H9 (cell line): ENCODE data around the gene ATP8A1. TPM values are rescaled to one million over a fixed set of nuclear protein-coding genes. Genes with fewer than 3 reads are reported as not detected.
A peak's percentile ranks its signal among the peaks of the same experiment; 100 is the strongest.

Experiments used
- DNase-seq: peaks from one replicate; pipeline ENCODE4 v3.0.0-alpha.2; 2017
- H2AFZ ChIP-seq: one replicate; pipeline ENCODE4 v1.6.1; 2013; ENCODE audit warnings: mild to moderate bottlenecking, low read length, control low read depth, moderate library complexity
- H2AK5ac ChIP-seq: 2 replicates; pipeline ENCODE4 v1.6.1; 2013; ENCODE audit warnings: low read length, control low read depth, mixed read lengths; ENCODE audit not compliant: insufficient read length
- H2BK120ac ChIP-seq: one replicate; pipeline ENCODE4 v1.6.1; 2013; ENCODE audit warnings: low read depth, mild to moderate bottlenecking, low read length, control low read depth, inconsistent platforms; ENCODE audit not compliant: poor library complexity, severe bottlenecking
- H2BK12ac ChIP-seq: 2 replicates; pipeline ENCODE4 v1.6.1; 2013; ENCODE audit warnings: low read length, control low read depth, mixed read lengths, low read depth; ENCODE audit not compliant: insufficient read length
- H2BK15ac ChIP-seq: 2 replicates; pipeline ENCODE4 v1.6.1; 2013; ENCODE audit warnings: low read depth, low read length, control low read depth
- H2BK20ac ChIP-seq: one replicate; pipeline ENCODE4 v1.6.1; 2013; ENCODE audit warnings: low read depth, mild to moderate bottlenecking, low read length, control low read depth, inconsistent platforms; ENCODE audit not compliant: poor library complexity, severe bottlenecking
- H2BK5ac ChIP-seq: 2 replicates; pipeline ENCODE4 v1.6.1; 2013; ENCODE audit warnings: low read length, control low read depth, mixed read lengths; ENCODE audit not compliant: insufficient read length
- H3K14ac ChIP-seq: 2 replicates; pipeline ENCODE4 v1.6.1; 2013; ENCODE audit warnings: low read length, control low read depth; ENCODE audit not compliant: insufficient read depth
- H3K18ac ChIP-seq: 2 replicates; pipeline ENCODE4 v1.6.1; 2013; ENCODE audit warnings: low read depth, mild to moderate bottlenecking, mixed read lengths, low read length, control low read depth; ENCODE audit not compliant: insufficient read length
- H3K23ac ChIP-seq: 2 replicates; pipeline ENCODE4 v1.6.1; 2013; ENCODE audit warnings: low read length, control low read depth, mixed read lengths, low read depth; ENCODE audit not compliant: insufficient read length
- H3K23me2 ChIP-seq: 2 replicates; pipeline ENCODE4 v1.6.1; 2013; ENCODE audit warnings: low read depth, mild to moderate bottlenecking, mixed read lengths, low read length, control low read depth; ENCODE audit not compliant: insufficient read length, poor library complexity, severe bottlenecking
- H3K27ac ChIP-seq: 2 replicates; pipeline ENCODE4 v1.5.1; 2013; ENCODE audit warnings: low read length, control low read depth, mixed read lengths, low read depth; ENCODE audit not compliant: insufficient read length
- H3K27me3 ChIP-seq: 2 replicates; pipeline ENCODE4 v1.6.1; 2013; ENCODE audit warnings: low read length, control low read depth, inconsistent platforms; ENCODE audit not compliant: insufficient read depth
- H3K4ac ChIP-seq: 2 replicates; pipeline ENCODE4 v1.6.1; 2013; ENCODE audit warnings: low read depth, mild to moderate bottlenecking, control low read depth, inconsistent platforms, low read length, moderate library complexity
- H3K4me1 ChIP-seq: 2 replicates; pipeline ENCODE4 v1.6.1; 2013; ENCODE audit warnings: low read length, control low read depth, inconsistent platforms; ENCODE audit not compliant: insufficient read depth
- H3K4me2 ChIP-seq: 2 replicates; pipeline ENCODE4 v1.6.1; 2013; ENCODE audit warnings: low read length, control low read depth, mixed read lengths; ENCODE audit not compliant: insufficient read length, insufficient read depth
- H3K56ac ChIP-seq: 2 replicates; pipeline ENCODE4 v1.6.1; 2013; ENCODE audit warnings: low read depth, mild to moderate bottlenecking, mixed read lengths, low read length, control low read depth; ENCODE audit not compliant: insufficient read length
- H3K79me1 ChIP-seq: 2 replicates; pipeline ENCODE4 v1.6.1; 2013; ENCODE audit warnings: low read depth, mild to moderate bottlenecking, moderate library complexity, low read length, control low read depth, inconsistent platforms; ENCODE audit not compliant: insufficient read depth, poor library complexity, severe bottlenecking
- H3K79me2 ChIP-seq: 2 replicates; pipeline ENCODE4 v1.6.1; 2013; ENCODE audit warnings: low read length, control low read depth, inconsistent platforms; ENCODE audit not compliant: insufficient read depth
- H3K9ac ChIP-seq: 2 replicates; pipeline ENCODE4 v1.6.1; 2013; ENCODE audit warnings: low read length, control low read depth, mixed read lengths; ENCODE audit not compliant: insufficient read length; ENCODE audit errors: extremely low read depth
- H3K9me3 ChIP-seq: one replicate; pipeline ENCODE4 v1.6.1; 2013; ENCODE audit warnings: low read depth, low read length, inconsistent platforms; ENCODE audit not compliant: control insufficient read depth
- H3T11ph ChIP-seq: one replicate; pipeline ENCODE4 v1.6.1; 2013; ENCODE audit warnings: mild to moderate bottlenecking, low read length, control low read depth, inconsistent platforms
- H4K20me1 ChIP-seq: one replicate; pipeline ENCODE4 v1.6.1; 2013; ENCODE audit not compliant: control insufficient read depth, insufficient read length, insufficient read depth
- H4K5ac ChIP-seq: 2 replicates; pipeline ENCODE4 v1.6.1; 2013; ENCODE audit warnings: low read depth, mild to moderate bottlenecking, mixed read lengths, low read length, control low read depth; ENCODE audit not compliant: insufficient read length
- H4K8ac ChIP-seq: replicated peaks from 2 replicates; pipeline ENCODE4 v1.6.1; 2013; ENCODE audit warnings: low read length, control low read depth, mixed read lengths, low read depth; ENCODE audit not compliant: insufficient read length
- H4K91ac ChIP-seq: 2 replicates; pipeline ENCODE4 v1.6.1; 2013; ENCODE audit warnings: low read depth, mild to moderate bottlenecking, moderate library complexity, mixed read lengths, low read length, control low read depth; ENCODE audit not compliant: insufficient read length
- H3K27ac Mint-ChIP-seq, 3 experiments: 2 replicates in 2 of 3; 3 replicates in 1 of 3; pipeline ENCODE4 v1.8.0; 2020 to 2021; ENCODE audit warnings: mixed read lengths in 3 of 3, mild to moderate bottlenecking in 1 of 3, moderate library complexity in 1 of 3
- H3K27me3 Mint-ChIP-seq: 2 replicates; pipeline ENCODE4 v1.8.0; 2021; ENCODE audit warnings: low read depth, mild to moderate bottlenecking, moderate library complexity, mixed read lengths
- H3K36me3 Mint-ChIP-seq, 3 experiments: 2 replicates in 2 of 3; 3 replicates in 1 of 3; pipeline ENCODE4 v1.8.0; 2020 to 2021; ENCODE audit warnings: low read depth in 3 of 3, mixed read lengths in 3 of 3; ENCODE audit not compliant: insufficient read depth in 1 of 3
- H3K4me1 Mint-ChIP-seq, 2 experiments: 2 replicates each; pipeline ENCODE4 v1.8.0; 2020; ENCODE audit warnings: mixed read lengths in 2 of 2
- H3K4me3 Mint-ChIP-seq, 2 experiments: 2 replicates in 1 of 2; 3 replicates in 1 of 2; pipeline ENCODE4 v1.8.0; 2020 to 2021; ENCODE audit warnings: mild to moderate bottlenecking in 2 of 2, mixed read lengths in 2 of 2, moderate library complexity in 1 of 2
- H3K9me3 Mint-ChIP-seq, 2 experiments: 2 replicates in 1 of 2; 3 replicates in 1 of 2; pipeline ENCODE4 v1.8.0; 2020; ENCODE audit warnings: mild to moderate bottlenecking in 2 of 2, mixed read lengths in 2 of 2, moderate library complexity in 1 of 2
- WGBS: extraction: QIAGEN DNeasy Blood & Tissue Kit; methylation state at CpG from one replicate; pipeline ENCODE4 v1.1.7; 2013; ENCODE audit warnings: missing lambda C conversion rate, low lambda C conversion rate, mixed read lengths; ENCODE audit not compliant: insufficient read length; ENCODE audit errors: extremely low coverage; 5-methylcytosine and 5-hydroxymethylcytosine counted together
- total RNA-seq: library from RNA; stranded (reverse); gene quantifications from 2 replicates; pipeline ENCODE4 v1.2.1, GENCODE V29; 2021
- TF ChIP-seq, protein P1 (sequence below): fragments of 200-600 bp; sonication (generic); conservative IDR thresholded peaks from 3 replicates; pipeline ENCODE4 v1.8.0; 2021; ENCODE audit warnings: antibody characterized with exemption, mild to moderate bottlenecking

Gene ATP8A1
- total RNA-seq, 1 experiment from 2014 or later = 5.1 TPM

DNA sequence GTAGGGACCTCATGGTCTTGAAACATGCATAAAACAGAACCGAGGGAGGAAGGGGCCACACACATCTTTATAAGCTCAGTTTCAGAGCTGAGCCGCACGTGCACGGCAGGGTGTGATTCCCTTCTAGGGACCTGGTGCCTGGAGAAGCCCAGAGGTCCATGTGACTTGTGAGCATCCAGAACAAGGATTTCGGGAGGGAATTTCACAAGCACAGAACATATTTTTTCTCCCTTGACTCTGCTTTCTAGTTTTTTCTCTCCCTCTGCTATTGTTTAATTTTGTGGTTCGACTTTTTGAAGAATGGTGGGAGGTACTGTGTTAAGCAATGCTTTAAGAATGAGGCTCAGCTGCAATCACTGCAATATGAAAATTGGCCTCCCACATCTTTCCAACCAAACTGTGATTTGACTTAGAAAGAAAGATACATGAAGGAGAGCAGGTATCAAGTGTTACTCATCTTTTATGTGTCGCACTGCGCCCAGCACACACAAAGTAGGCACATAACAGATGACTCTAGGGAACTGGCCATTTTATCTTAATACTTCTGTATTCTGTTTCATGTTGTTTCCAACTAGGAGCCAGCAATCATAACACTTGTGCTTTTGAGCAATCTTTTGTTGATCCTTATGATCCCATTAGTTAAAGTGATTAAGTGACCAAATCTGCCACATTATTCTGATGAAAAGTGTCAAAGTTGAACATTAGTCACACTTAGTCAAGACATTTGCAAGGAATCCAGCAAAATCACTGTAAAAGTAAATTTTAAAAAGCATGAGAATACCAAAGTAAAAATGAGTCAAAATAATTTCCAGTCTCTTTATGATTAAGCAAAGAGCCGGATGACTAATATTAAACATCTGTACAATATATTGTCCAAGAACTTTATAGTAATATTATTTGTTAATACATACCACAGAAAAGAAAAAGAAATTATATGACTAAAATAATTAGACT, 173.2 kb downstream of the ATP8A1 start:
- H3K4me2 ChIP-seq = no peak overlapping the region
- peak overlapping the region in 2 of 3 experiments; percentile 76 to 83; a peak in 4 of 7 replicates for H3K27ac Mint-ChIP-seq

More for the DNA sequence above, 173.2 kb downstream of the ATP8A1 start:
- no peak overlapping the region for H4K5ac ChIP-seq
- H4K8ac ChIP-seq = no peak overlapping the region
- no peaks in the 10 kb centered on the region for H4K20me1 ChIP-seq
- H2AK5ac ChIP-seq = no peak overlapping the region
- no peak overlapping the region for H3K4ac ChIP-seq
- no peak overlapping the region for H3K14ac ChIP-seq
- Mint-ChIP-seq H3K36me3 (peaks cover 0 to 2% (median 0%) of the 10 kb centered on the region in 3 experiments; a peak in 1 of 7 replicates), H3K27me3 (no peaks in the 10 kb centered on the region), H3K4me3 (no peak overlapping the region; a peak in 1 of 5 replicates), H3K9me3 (no peaks in the 10 kb centered on the region), H3K4me1 (peaks cover 66 to 71% of the 10 kb centered on the region in 2 experiments)
- no peak overlapping the region for H2BK5ac ChIP-seq
- H3K56ac ChIP-seq = no peak overlapping the region
- no peak overlapping the region for H2BK120ac ChIP-seq
- no peaks in the 10 kb centered on the region for H3K79me1 ChIP-seq
- no peak overlapping the region for H2BK12ac ChIP-seq
- H3K9ac ChIP-seq = no peak overlapping the region
- H3K27ac ChIP-seq = no peak overlapping the region
- WGBS = no CpG with 5 or more reads among the region's 9 CpGs
- H3K18ac ChIP-seq = no peak overlapping the region
- no peaks in the 10 kb centered on the region for H3K9me3 ChIP-seq
- H3K27me3 ChIP-seq = no peaks in the 10 kb centered on the region
- no peak overlapping the region for H3K23ac ChIP-seq
- H3T11ph ChIP-seq = no peak overlapping the region
- no peak overlapping the region for H2BK20ac ChIP-seq
- peaks cover 13% of the 10 kb centered on the region; the same call in 1 of the 2 replicates for H3K4me1 ChIP-seq
- H2BK15ac ChIP-seq = no peak overlapping the region
- no peak for DNase-seq
- H2AFZ ChIP-seq = no peak overlapping the region
- H3K23me2 ChIP-seq = no peaks in the 10 kb centered on the region
- H3K79me2 ChIP-seq = no peaks in the 10 kb centered on the region
- no peak overlapping the region for H4K91ac ChIP-seq
- TF ChIP-seq, protein P1, sequence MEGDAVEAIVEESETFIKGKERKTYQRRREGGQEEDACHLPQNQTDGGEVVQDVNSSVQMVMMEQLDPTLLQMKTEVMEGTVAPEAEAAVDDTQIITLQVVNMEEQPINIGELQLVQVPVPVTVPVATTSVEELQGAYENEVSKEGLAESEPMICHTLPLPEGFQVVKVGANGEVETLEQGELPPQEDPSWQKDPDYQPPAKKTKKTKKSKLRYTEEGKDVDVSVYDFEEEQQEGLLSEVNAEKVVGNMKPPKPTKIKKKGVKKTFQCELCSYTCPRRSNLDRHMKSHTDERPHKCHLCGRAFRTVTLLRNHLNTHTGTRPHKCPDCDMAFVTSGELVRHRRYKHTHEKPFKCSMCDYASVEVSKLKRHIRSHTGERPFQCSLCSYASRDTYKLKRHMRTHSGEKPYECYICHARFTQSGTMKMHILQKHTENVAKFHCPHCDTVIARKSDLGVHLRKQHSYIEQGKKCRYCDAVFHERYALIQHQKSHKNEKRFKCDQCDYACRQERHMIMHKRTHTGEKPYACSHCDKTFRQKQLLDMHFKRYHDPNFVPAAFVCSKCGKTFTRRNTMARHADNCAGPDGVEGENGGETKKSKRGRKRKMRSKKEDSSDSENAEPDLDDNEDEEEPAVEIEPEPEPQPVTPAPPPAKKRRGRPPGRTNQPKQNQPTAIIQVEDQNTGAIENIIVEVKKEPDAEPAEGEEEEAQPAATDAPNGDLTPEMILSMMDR = no peak
